BE2C (cell line): ENCODE results near the gene ACSM2B.
"Not testable (repeated sequence)": the region's sequence is repeated elsewhere in the genome, so short reads cannot be mapped to it uniquely, and the experiment has no call there.

Experiments used
- DNase-seq: peaks from one replicate; pipeline ENCODE4 v3.0.0-alpha.2; 2020
- H3K27me3 ChIP-seq: fragments of 250-450 bp; sonication (Bioruptor Pico); 2 replicates; pipeline ENCODE4 v1.5.1; 2020; ENCODE audit warnings: mild to moderate bottlenecking
- H3K36me3 ChIP-seq: fragments of 250-450 bp; sonication (Bioruptor Pico); 2 replicates; pipeline ENCODE4 v1.5.1; 2020; ENCODE audit warnings: mild to moderate bottlenecking
- H3K4me1 ChIP-seq: fragments of 250-450 bp; sonication (Bioruptor Pico); 2 replicates; pipeline ENCODE4 v1.5.1; 2020
- H3K4me3 ChIP-seq: 2 replicates; pipeline ENCODE4 v1.5.1; 2011; ENCODE audit warnings: low read depth, low read length
- H3K9me3 ChIP-seq: fragments of 250-450 bp; sonication (Bioruptor Pico); 2 replicates; pipeline ENCODE4 v1.5.1; 2020
- CTCF ChIP-seq: IDR thresholded peaks from 2 replicates; pipeline ENCODE4 v1.5.1; 2012; ENCODE audit warnings: mild to moderate bottlenecking, low read depth, low read length

The ACSM2B gene

GRCh38 chr16:20519231-20519630 is 56.9 kb downstream of the ACSM2B start:
- Histone ChIP-seq H3K4me3 (no peak overlapping the region), H3K27me3 (no peaks in the 10 kb centered on the region), H3K36me3 (no peaks in the 10 kb centered on the region), H3K4me1 (no peaks in the 10 kb centered on the region), H3K9me3 (no peaks in the 10 kb centered on the region; the same call in 1 of the 2 replicates)
- no peak for TF ChIP-seq CTCF
- DNase-seq, result no peak

- no peak for TF ChIP-seq CTCF
- no peak for DNase-seq
- Histone ChIP-seq H3K4me3 (no peak overlapping the region), H3K27me3 (no peaks in the 10 kb centered on the region), H3K9me3 (no peaks in the 10 kb centered on the region; the same call in 1 of the 2 replicates), H3K4me1 (no peaks in the 10 kb centered on the region), H3K36me3 (no peaks in the 10 kb centered on the region)
These were observed 59.0 kb downstream of the ACSM2B start for GRCh38 chr16:20517149-20517548.

- H3K9me3 ChIP-seq, result no peaks in the 10 kb centered on the region; the same call in 1 of the 2 replicates
- no peaks in the 10 kb centered on the region for H3K4me1 ChIP-seq
- no peak overlapping the region for H3K4me3 ChIP-seq
- no peak for TF ChIP-seq CTCF
- no peaks in the 10 kb centered on the region for H3K27me3 ChIP-seq
- no peak for DNase-seq
- H3K36me3 ChIP-seq, result no peaks in the 10 kb centered on the region
These were observed 60.5 kb downstream of the ACSM2B start for GRCh38 chr16:20515688-20516090.

GRCh38 chr16:20510323-20510722 is 65.8 kb downstream of the ACSM2B start:
- TF ChIP-seq CTCF, result no peak
- no peaks in the 10 kb centered on the region for H3K4me1 ChIP-seq
- no peaks in the 10 kb centered on the region for H3K36me3 ChIP-seq
- DNase-seq, result no peak
- no peaks in the 10 kb centered on the region for H3K27me3 ChIP-seq
- H3K9me3 ChIP-seq, result no peaks in the 10 kb centered on the region; the same call in 1 of the 2 replicates
- no peak overlapping the region for H3K4me3 ChIP-seq

- H3K36me3 ChIP-seq, result no peaks in the 10 kb centered on the region
- DNase-seq, result no peak
- H3K9me3 ChIP-seq, result no peaks in the 10 kb centered on the region; the same call in 1 of the 2 replicates
- H3K4me3 ChIP-seq, result no peak overlapping the region
- no peak for TF ChIP-seq CTCF
- H3K4me1 ChIP-seq, result no peaks in the 10 kb centered on the region
- no peaks in the 10 kb centered on the region for H3K27me3 ChIP-seq
These were observed 68.9 kb downstream of the ACSM2B start for GRCh38 chr16:20507280-20507679.

GRCh38 chr16:20504418-20504817 is 71.7 kb downstream of the ACSM2B start:
- no peak overlapping the region for H3K4me3 ChIP-seq
- no peaks in the 10 kb centered on the region for H3K36me3 ChIP-seq
- no peaks in the 10 kb centered on the region for H3K27me3 ChIP-seq
- H3K4me1 ChIP-seq, result no peaks in the 10 kb centered on the region
- H3K9me3 ChIP-seq, result no peaks in the 10 kb centered on the region; the same call in 1 of the 2 replicates
- no peak for DNase-seq
- TF ChIP-seq CTCF, result no peak

GRCh38 chr16:20491448-20491847 is 84.7 kb downstream of the ACSM2B start:
- not testable (repeated sequence) for H3K27me3 ChIP-seq, H3K9me3 ChIP-seq, H3K36me3 ChIP-seq, DNase-seq, H3K4me1 ChIP-seq, H3K4me3 ChIP-seq

- not testable (repeated sequence) for DNase-seq, H3K9me3 ChIP-seq, H3K36me3 ChIP-seq, H3K27me3 ChIP-seq, H3K4me3 ChIP-seq, H3K4me1 ChIP-seq
These were observed 85.2 kb downstream of the ACSM2B start for GRCh38 chr16:20490994-20491393.
